DMS 273 (cell line): ENCODE data around the gene PIK3C2G.
"Not testable (repeated sequence)": the region's sequence is repeated elsewhere in the genome, so short reads cannot be mapped to it uniquely, and the experiment has no call there.

Experiments
- DNase-seq: peaks from one replicate; lab custom pipeline; 2025; ENCODE audit not compliant: unreplicated experiment; lab: John Stamatoyannopoulos, UW

The PIK3C2G gene

DNA sequence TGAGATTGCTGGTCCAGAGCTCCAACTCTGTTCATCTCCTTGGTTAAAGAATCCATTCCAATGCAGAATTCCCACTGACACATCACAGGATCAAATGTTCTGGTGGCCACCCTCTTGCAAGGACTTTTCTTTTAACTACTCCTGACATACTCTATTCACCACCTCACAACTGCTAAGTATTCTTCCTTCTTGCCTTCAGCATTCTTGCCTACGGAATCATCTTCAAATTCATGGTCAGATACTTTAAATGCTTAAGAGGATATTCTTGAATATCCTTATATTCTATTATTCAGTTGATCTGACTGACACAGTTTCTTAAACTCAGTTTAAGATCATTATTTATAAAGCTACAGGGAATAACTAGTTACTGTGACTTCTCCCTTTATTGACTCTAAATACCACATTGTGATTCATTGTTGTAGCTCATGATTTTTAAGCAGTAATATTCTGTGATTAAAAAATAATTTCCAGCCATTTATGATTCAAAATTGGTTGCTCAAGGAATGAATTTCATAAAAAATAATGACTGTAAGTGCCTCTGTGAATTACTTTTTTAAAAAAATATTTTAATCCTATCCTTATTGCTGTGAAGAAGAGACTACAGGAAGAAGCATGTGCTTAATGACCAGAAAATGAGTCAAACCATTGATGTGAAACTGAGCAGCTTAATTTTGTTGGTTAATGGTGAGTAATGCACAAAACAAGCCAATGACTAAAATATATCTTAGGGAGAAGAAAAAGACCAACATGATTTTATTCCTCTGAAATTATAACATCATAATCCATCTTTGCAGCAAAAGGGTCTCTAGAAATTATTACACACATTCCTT is 207.1 kb downstream of the PIK3C2G start:
- no peak for DNase-seq

DNA sequence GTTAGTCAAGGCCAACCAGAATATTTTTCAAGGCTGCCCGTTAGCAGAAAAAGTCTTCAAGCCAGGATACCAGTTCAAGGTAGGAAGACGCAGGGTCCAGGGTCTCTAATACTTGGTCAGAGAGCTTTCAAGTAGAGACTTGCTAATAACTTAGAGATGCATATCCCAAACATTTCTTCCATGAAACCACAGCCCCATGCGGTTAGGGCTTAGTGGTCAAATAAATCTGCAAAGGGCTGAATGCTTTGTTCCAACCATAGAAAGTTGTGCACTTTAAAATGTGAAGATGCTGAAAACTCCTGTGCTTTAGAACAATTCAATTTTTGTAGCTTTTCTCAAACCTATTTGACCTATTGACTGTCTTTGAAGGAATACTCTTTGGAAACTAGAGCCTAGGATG is 208.9 kb downstream of the PIK3C2G start:
- no peak for DNase-seq

DNA sequence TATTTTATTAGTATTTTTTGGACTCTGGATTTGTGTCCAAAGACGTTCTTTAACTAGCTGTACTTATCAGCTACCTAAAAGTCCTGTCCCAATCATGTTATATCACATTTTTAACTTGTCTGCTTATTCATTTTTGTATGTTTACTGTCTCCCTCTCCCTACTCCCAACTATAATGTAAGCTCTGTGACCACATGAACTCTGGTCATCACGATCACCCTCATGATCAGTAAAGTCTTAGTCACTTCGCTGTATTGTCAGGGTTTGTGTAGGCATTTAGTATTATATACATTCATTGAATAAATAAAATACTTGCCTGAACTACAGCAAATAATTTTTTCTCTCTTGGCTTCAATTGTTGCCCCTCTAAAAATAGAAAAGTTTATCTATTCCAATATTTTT is 211.0 kb downstream of the PIK3C2G start:
- no peak for DNase-seq

DNA sequence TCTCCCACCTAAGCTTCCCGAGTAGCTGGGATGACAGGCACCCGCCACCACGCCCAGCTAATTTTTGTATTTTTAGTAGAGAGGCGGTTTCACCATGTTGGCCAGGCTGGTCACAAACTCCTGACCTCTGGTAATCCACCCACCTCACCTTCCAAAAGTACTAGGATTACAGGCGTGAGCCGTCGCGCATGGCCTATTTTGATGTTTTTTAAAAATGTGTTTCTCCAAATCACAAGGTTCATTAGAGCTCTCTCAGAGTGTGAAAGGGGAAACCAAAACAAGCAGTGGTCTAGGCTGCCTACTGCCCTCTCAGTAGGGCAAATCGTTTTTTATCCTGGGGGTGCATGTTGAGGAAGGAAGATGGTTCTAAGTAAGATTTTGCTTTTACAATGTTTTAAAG is 211.5 kb downstream of the PIK3C2G start:
- no peak for DNase-seq

DNA sequence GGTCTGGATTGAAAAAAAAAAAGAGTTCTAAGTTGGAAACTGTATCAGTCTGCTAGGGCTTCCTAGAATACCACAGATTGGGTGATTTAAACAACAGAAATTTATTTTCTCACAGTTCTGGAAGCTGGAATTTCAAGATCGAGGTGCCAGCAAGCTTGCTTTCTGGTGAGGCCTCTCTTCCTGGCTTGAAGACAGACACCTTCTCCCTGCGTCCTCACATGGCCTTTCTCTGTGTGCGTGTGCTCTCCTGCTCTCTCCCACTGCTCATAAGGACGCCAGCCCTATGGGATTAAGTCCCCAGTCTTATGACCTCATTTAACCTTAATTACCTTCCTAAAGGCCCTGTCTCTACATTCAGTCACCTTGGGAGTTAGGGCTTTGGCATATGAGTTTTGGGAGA is 215.5 kb downstream of the PIK3C2G start:
- DNase-seq, result peak; percentile 0

DNA sequence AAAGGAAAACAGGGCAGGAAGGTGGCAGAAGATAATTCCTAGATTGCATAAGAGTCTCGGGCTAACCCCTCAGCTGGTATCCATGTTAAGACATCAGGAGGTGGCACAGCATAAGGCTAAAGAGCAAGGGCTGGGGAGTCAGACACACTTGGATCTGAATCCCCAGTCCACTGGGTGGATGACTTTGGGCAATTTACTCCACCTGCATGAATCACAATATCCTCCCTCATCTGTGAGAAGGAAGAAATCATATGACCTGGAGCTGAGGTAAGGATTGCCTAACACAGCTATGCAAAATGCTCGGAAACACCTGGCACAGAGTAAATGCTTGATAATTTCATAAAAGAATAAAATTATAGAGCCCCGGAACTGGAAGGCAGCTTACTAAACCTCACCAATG is 217.9 kb downstream of the PIK3C2G start:
- DNase-seq, result no peak

DNA sequence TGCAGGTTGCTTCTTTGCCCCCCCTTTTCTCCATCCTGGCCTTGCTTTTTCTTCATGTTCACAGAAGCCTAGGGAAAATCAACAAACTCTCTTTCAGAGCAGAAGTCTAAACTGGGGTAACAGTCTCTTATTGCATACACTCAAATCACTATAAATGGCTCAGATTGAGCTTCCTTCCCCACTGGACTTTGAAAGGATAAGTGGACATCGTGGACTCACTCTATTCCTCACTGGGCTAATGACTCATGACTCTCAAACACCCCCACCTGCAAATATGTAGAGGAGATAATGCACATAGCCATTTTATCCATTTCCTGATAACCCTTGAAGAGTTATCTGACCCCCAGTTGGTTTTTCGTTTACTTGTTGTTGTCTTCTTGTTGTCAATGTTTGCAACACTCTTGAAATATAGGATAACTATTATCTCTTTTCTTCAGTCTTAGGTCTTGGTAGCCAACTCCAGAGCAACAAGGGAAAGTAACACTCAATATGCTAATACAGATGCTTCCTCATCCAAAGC is 221.3 kb downstream of the PIK3C2G start:
- DNase-seq, result no peak

DNA sequence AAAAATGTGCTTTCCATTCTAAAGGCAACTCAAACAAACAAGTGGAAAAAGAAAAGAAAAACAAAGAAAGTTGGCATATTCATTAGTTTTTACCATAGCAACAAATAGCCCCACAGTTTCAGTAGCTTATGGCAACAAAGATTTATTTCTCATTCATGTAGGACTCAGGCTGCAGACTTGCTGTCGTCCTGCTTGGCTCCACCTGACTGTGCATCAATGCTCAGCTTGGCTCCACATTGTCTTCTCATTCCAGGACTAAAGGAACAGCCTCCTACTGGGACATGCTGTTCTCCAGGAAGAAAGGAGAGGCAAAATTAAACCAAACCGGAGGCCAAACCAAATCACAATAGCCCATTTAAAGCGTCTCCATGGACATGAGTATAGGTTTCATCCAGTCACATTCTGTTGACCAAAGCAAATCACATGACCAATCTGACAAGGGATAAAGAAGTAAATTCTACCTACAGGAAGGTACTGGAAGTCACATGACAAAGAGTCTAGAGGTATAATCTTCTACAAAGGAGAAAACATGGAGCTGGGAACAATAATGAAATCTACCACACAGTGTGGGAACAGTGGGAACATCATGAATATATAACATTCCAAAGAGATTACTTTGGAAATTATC is 222.5 kb downstream of the PIK3C2G start:
- peak; percentile 2 for DNase-seq

DNA sequence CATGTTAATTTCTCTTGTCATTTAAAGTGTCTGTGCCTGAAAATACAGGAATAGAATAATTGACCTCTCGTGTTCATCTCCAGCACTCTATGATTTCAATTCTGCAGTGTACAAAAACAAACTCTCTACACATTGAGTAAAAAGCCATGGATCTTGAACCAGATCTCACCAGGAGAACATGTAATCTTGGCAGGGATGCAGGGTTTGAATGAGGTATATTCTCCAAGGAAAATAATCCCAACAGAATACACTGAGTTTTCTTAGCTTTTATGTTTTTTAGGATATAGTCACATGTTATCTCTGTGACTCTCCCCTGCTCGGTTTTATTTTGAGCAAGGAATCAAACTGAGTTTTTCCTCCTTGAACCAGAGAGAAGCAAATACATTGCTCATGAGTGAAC is 224.7 kb downstream of the PIK3C2G start:
- no peak for DNase-seq

DNA sequence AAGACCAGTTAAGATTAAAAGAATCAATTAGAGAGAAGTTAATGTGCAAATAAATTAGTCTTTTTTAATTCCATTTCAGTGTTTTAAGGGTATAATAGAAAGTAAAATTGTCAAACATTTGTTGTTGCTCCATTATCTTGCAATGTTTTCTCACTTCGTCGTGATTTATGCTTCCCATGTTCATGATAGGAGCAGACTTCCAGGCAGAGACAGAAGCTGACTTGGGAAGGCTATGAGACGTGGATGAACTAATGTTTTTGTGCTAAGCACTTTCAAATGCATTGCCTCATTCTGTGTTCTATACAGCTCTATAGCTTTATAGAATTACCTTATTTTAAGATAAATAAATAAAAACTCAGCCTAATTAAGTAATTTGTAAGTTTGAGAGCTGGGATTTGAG is 226.2 kb downstream of the PIK3C2G start:
- DNase-seq, result no peak

DNA sequence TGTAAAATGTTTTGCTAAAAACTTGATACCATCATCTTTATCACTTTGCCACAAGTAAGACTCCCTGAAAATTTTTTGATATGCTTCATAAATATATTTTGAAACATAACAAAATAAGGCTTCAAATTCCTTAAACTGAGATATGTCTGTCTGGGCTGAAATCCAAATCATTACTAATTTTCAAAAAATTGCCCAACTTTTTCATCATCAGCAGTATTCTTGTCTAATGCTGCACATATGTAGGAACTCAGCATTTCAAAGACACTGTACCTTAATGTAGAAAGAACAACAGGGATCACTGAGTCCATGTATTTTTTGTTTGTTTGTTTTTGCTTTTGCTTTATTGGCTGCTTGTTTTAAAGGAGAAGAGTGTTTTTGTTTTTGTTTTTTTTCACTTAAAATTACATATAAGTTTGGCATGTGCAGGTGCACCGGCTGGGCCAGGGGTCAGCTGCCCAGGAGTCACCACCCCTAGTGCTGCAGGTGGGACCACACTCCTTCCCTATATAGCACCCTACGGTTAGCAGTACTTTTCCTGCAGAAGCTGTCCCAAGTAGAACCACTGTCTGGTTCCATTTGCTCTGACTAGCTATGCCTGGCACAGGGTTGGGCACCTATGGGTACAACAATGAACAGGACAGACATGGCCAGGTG is 231.2 kb downstream of the PIK3C2G start:
- DNase-seq, result no peak

DNA sequence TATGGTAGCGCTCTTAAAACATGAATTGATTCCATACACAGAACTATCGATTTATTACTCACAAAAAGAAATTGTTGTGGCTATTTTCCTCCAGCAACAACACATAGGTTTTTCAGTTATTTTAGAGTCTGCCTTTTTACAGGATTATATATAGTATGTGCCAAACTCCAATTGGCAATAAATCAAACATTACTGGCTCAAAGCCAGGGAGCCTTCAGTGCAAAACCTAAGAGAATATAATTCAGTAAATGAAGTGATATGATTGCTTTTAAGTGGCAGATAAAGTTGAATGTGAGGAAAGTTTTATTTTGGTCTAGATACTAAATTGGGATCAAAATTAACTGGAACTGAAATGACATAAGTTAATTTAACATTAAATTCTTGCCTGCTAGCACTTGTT is 234.8 kb downstream of the PIK3C2G start:
- DNase-seq, result no peak

DNA sequence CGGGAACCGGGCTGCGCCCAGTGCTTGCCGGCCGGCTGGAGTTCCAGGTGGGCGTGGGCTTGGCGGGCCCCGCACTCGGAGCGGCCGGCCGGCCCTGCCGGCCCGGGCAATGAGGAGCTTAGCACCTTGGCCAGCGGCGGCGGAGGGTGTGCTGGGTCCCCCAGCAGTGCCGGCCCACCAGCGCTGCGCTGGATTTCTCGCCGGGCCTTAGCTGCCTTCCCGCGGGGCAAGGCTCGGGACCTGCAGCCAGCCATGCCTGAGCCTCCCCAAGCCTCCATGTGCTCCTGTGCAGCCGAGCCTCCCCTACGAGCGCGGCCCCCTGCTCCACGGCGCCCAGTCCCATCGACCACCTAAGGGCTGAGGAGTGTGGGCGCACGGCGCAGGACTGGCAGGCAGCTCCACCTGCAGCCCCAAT is 238.8 kb downstream of the PIK3C2G start:
- not testable (repeated sequence) for DNase-seq

DNA sequence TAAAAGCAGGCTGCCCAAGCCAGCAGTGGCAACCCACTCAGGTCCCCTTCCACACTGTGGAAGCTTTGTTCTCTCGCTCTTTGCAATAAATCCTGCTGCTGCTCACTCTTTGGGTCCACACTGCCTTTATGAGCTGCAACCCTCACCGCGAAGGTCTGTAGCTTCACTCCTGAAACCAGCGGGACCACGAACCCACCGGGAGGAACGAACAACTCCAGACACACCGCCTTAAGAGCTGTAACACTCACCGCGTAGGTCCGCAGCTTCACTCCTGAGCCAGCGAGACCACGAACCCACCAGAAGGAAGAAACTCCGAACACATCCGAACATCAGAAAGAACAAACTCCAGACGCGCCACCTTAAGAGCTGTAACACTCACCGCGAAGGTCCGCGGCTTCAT is 239.4 kb downstream of the PIK3C2G start:
- DNase-seq, result not testable (repeated sequence)

DNA sequence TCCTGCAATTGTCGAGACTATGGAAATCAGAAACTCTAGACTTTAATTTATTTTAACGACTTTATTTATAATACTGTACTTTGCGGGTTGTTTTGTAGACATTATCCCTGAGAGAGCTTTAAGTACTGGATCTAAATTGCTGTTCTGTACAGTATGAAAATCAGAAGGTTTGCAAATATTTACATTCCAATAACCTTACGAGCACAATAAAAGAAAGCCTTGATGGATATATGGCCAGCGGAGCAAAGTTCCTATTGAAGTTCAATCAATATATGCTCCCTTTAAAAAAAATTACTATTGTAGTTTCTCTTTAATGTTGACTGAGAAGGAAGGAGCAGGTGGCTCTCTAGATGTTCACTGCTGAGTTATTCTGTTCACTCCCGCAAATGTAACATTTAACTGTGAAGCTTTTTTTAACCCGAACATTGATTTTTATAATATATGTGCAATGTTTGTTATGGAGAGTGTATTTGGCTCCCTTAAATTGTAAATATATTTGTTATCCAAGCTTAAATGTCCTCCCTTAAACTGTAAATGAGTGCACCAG is 241.2 kb downstream of the PIK3C2G start:
- DNase-seq, result no peak

DNA sequence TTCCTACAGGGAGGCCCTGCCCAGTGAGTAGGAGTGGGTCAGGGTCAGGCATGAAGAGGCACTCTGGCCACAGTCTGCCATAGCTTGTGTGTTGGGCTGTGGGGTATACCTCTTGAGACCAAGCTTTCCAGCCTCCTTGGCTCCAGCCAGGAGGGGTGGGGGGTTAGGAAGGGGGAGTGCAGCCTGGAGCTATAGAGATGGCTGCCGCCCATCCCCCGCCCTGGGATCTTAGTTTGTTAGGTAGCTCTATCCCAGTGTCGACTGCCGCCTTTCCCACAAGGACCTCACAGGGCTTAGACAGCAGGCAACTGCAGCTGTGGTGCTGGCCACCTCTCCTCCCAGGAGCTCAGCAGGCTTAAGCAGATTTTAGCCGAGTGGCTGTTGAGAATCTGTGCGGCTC is 260.1 kb downstream of the PIK3C2G start:
- DNase-seq, result no peak

DNA sequence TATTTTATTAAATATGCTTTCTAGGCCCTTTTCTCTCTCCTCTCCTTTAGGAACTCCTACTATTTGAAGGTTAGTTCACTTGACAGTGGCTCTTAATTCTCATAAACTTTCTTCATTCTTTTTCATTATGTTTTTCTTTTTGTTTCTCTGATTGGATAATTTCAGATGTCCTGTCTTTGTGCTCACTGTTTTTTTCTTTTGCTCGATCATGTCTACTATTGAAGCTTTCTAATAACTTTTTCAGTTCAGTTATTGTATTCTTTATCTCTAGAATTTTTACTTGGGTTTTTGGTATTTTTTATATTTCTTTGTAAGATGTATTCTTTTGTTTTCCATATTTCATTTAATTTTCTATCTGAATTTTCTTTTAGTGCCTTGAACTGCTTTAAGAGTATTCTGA is 261.5 kb downstream of the PIK3C2G start:
- DNase-seq, result no peak

DNA sequence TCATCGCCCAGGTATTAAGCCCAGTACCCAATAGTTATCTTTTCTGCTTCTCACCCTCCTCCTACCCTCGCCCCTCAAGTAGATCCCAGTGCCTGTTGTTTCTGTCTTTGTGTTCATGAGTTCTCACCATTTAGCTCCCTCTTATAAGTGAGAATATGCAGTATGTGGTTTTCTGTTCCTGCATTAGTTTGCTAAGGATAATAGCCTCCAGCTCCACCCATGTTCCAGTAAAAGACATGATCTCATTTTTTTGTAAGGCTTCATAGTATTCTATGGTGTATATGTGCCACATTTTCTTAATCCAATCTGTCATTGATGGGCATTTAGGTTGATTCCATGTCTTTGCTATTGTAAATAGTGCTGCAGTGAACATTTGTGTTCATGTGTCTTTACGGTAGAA is 281.2 kb downstream of the PIK3C2G start:
- not testable (repeated sequence) for DNase-seq

DNA sequence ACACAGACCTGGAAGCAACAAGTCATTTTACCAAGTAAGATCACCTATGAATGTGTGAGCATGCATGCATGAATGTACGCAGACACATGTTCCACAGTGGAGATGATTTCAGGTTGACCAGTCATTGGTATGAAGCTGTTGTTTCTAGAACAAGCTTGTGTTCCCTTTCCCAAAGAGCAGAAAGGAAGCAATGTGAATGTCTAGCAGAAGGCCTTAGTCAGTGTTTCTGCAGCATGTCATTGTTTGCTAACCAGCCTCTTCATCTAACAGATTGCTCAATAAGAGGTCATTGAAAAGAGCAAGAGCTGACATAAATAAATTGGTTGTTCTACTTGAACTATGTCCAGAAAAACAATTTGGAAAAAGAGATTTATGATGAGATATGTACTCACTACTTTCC is 285.1 kb downstream of the PIK3C2G start:
- DNase-seq, result no peak

DNA sequence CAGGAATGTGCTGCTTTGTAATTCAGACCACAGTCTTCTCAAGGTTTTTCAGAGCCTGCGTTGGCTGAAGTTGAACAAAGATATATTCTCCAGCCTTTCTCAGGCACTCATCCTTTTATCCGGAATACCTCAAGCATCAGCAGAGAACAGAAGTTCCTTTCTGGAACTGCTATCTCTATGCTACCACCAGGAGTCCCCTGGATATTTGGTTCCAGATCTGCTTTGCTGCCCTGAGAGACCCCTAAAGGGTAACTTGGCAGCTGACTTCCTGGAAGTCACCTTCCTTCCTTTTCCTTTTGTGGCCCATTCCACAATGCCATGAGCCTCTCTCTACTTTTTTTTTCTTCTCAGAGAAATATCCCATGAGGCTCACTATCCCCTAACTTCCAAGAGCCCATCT is 288.3 kb downstream of the PIK3C2G start:
- peak; percentile 0 for DNase-seq

DNA sequence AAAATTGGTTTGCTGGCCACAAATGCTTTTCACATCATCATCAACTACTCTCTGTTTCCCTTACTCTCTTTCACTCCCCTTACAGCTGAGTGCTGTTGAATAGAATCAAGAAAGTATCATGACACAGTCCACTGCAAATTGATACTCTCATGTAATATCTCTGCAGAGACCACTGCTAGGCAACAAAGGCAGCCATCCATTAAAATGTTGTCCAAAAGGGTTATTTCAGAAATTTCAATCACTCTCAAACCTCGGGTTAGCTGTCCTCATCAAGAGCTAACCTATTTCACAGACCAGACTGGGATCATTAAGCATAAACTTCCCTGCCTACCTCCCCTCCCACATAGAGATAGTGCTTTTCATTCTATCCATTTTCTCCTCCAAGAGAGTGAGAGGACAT is 289.8 kb downstream of the PIK3C2G start:
- DNase-seq, result no peak

DNA sequence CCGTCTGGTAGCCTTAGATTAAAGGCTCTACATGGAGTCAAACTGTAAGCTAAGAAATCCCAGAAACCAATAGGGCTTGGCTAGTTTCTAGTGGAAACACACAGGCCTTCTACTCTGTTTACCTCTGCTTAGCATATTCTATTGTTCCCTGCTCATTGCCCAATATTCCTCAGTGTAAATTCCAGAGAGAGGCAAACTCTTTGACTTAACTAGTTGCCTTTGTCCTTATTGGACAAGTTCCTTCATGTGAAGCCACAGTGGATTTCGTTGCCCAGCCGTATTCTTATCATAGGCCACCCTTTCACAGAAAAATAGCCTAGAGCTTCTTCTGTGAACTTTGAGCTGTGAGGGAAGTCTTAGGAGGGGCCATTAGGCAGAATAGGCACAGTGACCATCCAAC is 290.4 kb downstream of the PIK3C2G start:
- no peak for DNase-seq
